Posterior cingulate gyrus (tissue), 11 donors: ENCODE results near the gene C16orf90.

Source experiments
- DNase-seq, 10 donors: peaks; one replicate each; pipeline versions ENCODE4 v3.0.0 to v3.0.0-alpha.2; 2020 to 2021; ENCODE audit warnings: mixed read lengths in 3 of 10
- intact Hi-C: fragments of 100-400 bp; cut with DNase I; formaldehyde crosslinking; loops from one replicate; pipeline ENCODE4 v1.15.1; 2023

The C16orf90 gene

GRCh38 chr16:3514621-3515020, 19.3 kb upstream of the C16orf90 start:
- DNase-seq, result no peak
- intact Hi-C loops, result no loop called here

- DNase-seq, result no peak
- intact Hi-C loops, result no loop called here
Observed at GRCh38 chr16:3513892-3514583, 18.7 kb upstream of the C16orf90 start.

GRCh38 chr16:3511286-3512180, 16.2 kb upstream of the C16orf90 start:
- peak in 1 of 10 donors; percentile 33 for DNase-seq
- intact Hi-C loops, result no loop called here

- intact Hi-C loops, result no loop called here
- no peak for DNase-seq
Observed at GRCh38 chr16:3510416-3510815, 15.1 kb upstream of the C16orf90 start.

GRCh38 chr16:3509470-3509928, 14.2 kb upstream of the C16orf90 start:
- peak in 1 of 10 donors; percentile 69 for DNase-seq
- intact Hi-C loops, result no loop called here

- DNase-seq, result peak in 1 of 10 donors; percentile 14
- intact Hi-C loops, result no loop called here
Observed at GRCh38 chr16:3508736-3509135, 13.4 kb upstream of the C16orf90 start.

- intact Hi-C loops, result no loop called here
- no peak for DNase-seq
Observed at GRCh38 chr16:3503523-3503922, 8.2 kb upstream of the C16orf90 start.

- intact Hi-C loops, result loop anchor here (2.0 kb wide), 1 partner anchor 195 kb away; no protein-coding TSS in a partner anchor
- peak in 1 of 10 donors; percentile 60 for DNase-seq
Observed at GRCh38 chr16:3501783-3502400, 6.6 kb upstream of the C16orf90 start.

GRCh38 chr16:3501412-3501761, 6.1 kb upstream of the C16orf90 start:
- peak in 1 of 10 donors; percentile 49 for DNase-seq
- intact Hi-C loops, result loop anchor here (2.0 kb wide), 1 partner anchor 195 kb away; no protein-coding TSS in a partner anchor

GRCh38 chr16:3498988-3499387, 3.7 kb upstream of the C16orf90 start:
- peak in 2 of 10 donors; percentile 51 to 70 for DNase-seq
- intact Hi-C loops, result no loop called here

GRCh38 chr16:3497771-3498170, 2.5 kb upstream of the C16orf90 start:
- intact Hi-C loops, result no loop called here
- DNase-seq, result peak in 1 of 10 donors; percentile 28

GRCh38 chr16:3496386-3496785, 1.1 kb upstream of the C16orf90 start:
- DNase-seq, result peak in 2 of 10 donors; percentile 79 to 80
- intact Hi-C loops, result no loop called here

GRCh38 chr16:3494386-3494973, 809 bp downstream of the C16orf90 start:
- intact Hi-C loops, result no loop called here
- DNase-seq, result peak in 2 of 10 donors; percentile 43 to 67

GRCh38 chr16:3492356-3492755, 2.9 kb downstream of the C16orf90 start:
- DNase-seq, result peak in 3 of 10 donors; percentile 37 to 67 (median 59)
- intact Hi-C loops, result no loop called here

GRCh38 chr16:3490911-3491629, 4.2 kb downstream of the C16orf90 start:
- intact Hi-C loops, result no loop called here
- peak in 2 of 10 donors; percentile 51 to 69 for DNase-seq

GRCh38 chr16:3488801-3489200, 6.5 kb downstream of the C16orf90 start:
- no peak for DNase-seq
- intact Hi-C loops, result no loop called here

- DNase-seq, result peak in 3 of 10 donors; percentile 59 to 75 (median 64)
- intact Hi-C loops, result no loop called here
Observed at GRCh38 chr16:3487521-3488410, 7.5 kb downstream of the C16orf90 start.

GRCh38 chr16:3486506-3487215, 8.6 kb downstream of the C16orf90 start:
- peak in 2 of 10 donors; percentile 25 to 71 for DNase-seq
- intact Hi-C loops, result no loop called here
